SH-SY5Y (cell line): Measurements from ENCODE around the gene ZNF775.

Experiments
- GATA2 ChIP-seq: IDR thresholded peaks from 2 replicates; pipeline ENCODE4 v1.6.1; 2011; ENCODE audit warnings: mild to moderate bottlenecking, low read depth, low read length
- GATA3 ChIP-seq: IDR thresholded peaks from 2 replicates; pipeline ENCODE4 v1.6.1; 2011; ENCODE audit warnings: low read depth, mild to moderate bottlenecking, low read length, moderate library complexity

- no peak for TF ChIP-seq GATA3
- peak; percentile 71 for TF ChIP-seq GATA2
These were observed 15.8 kb upstream of the ZNF775 start for GRCh38 chr7:150363370-150363769.
